GM23338 (cell line): Measurements from ENCODE around the gene TRAK1. TPM values are rescaled to one million over a fixed set of nuclear protein-coding genes. Genes with fewer than 3 reads are reported as not detected.

ENCODE experiments used
- ATAC-seq: fragments of 200-7000 bp; cut with Tn5 transposase; 3 replicates; pipeline ENCODE4 v1.9.1; 2020
- DNase-seq: peaks from one replicate; pipeline ENCODE4 v3.0.0-alpha.2; 2015; ENCODE audit warnings: low spot score
- H2AFZ ChIP-seq: fragments of 200-600 bp; sonication (generic); 2 replicates; pipeline ENCODE4 v1.8.0; 2016; ENCODE audit warnings: antibody characterized with exemption, mild to moderate bottlenecking, moderate library complexity
- H3F3A ChIP-seq: fragments of 200-600 bp; sonication (generic); replicated peaks from 2 replicates; pipeline ENCODE4 v1.8.0; 2017; ENCODE audit warnings: antibody characterized with exemption, mixed run types, low read depth
- H3K27ac ChIP-seq: fragments of 200-600 bp; sonication (generic); 2 replicates; pipeline ENCODE4 v1.6.1; 2016; ENCODE audit warnings: low read depth
- H3K27me3 ChIP-seq: fragments of 200-600 bp; sonication (generic); 2 replicates; pipeline ENCODE4 v1.8.0; 2016; ENCODE audit warnings: mild to moderate bottlenecking, mixed run types, moderate library complexity; ENCODE audit not compliant: insufficient read depth
- H3K36me3 ChIP-seq: fragments of 200-600 bp; sonication (generic); 2 replicates; pipeline ENCODE4 v1.8.0; 2016; ENCODE audit warnings: mild to moderate bottlenecking; ENCODE audit not compliant: insufficient read depth
- H3K4me1 ChIP-seq: fragments of 200-600 bp; sonication (generic); 2 replicates; pipeline ENCODE4 v1.8.0; 2016; ENCODE audit warnings: mild to moderate bottlenecking, moderate library complexity; ENCODE audit not compliant: insufficient read depth
- H3K4me2 ChIP-seq: fragments of 200-600 bp; sonication (generic); 2 replicates; pipeline ENCODE4 v1.7.1; 2017; ENCODE audit warnings: mixed run types
- H3K4me3 ChIP-seq: fragments of 200-600 bp; sonication (generic); 2 replicates; pipeline ENCODE4 v1.6.1; 2016; ENCODE audit warnings: mixed run types
- H3K79me2 ChIP-seq: fragments of 200-600 bp; sonication (generic); replicated peaks from 2 replicates; pipeline ENCODE4 v1.8.0; 2017; ENCODE audit warnings: mild to moderate bottlenecking; ENCODE audit not compliant: insufficient read depth
- H3K9me2 ChIP-seq: fragments of 200-600 bp; sonication (generic); 2 replicates; pipeline ENCODE4 v1.8.0; 2017; ENCODE audit not compliant: insufficient read depth
- H4K20me1 ChIP-seq: fragments of 200-600 bp; sonication (generic); replicated peaks from 2 replicates; pipeline ENCODE4 v1.8.0; 2017; ENCODE audit warnings: mild to moderate bottlenecking; ENCODE audit not compliant: insufficient read depth
- H3K27ac Mint-ChIP-seq: 2 replicates; pipeline ENCODE4 v1.8.0; 2020; ENCODE audit warnings: inconsistent platforms, mild to moderate bottlenecking, moderate library complexity, mixed read lengths
- H3K27me3 Mint-ChIP-seq: 3 replicates; pipeline ENCODE4 v1.8.0; 2022; ENCODE audit warnings: low read depth, mild to moderate bottlenecking, moderate library complexity, mixed read lengths, inconsistent platforms; ENCODE audit not compliant: insufficient read depth, poor library complexity
- H3K36me3 Mint-ChIP-seq: 3 replicates; pipeline ENCODE4 v1.8.0; 2021; ENCODE audit warnings: low read depth, mild to moderate bottlenecking, inconsistent platforms, moderate library complexity, mixed read lengths
- H3K4me1 Mint-ChIP-seq: 3 replicates; pipeline ENCODE4 v1.8.0; 2020; ENCODE audit warnings: mild to moderate bottlenecking, inconsistent platforms, mixed read lengths
- H3K4me3 Mint-ChIP-seq: 3 replicates; pipeline ENCODE4 v1.8.0; 2021; ENCODE audit warnings: moderate library complexity, mild to moderate bottlenecking, inconsistent platforms, mixed read lengths
- H3K9me3 Mint-ChIP-seq: 3 replicates; pipeline ENCODE4 v1.8.0; 2020; ENCODE audit warnings: moderate library complexity, mild to moderate bottlenecking, inconsistent platforms, mixed read lengths
- CREB1 ChIP-seq: fragments of 250-450 bp; sonication (Bioruptor Pico); IDR thresholded peaks from 2 replicates; pipeline ENCODE4 v1.5.0; 2020; ENCODE audit warnings: low read depth, mild to moderate bottlenecking, moderate library complexity
- EZH2 ChIP-seq: fragments of 200-600 bp; sonication (generic); IDR thresholded peaks from one replicate; pipeline ENCODE4 v1.8.0; 2017; ENCODE audit warnings: antibody characterized with exemption, mild to moderate bottlenecking, low read depth; ENCODE audit not compliant: unreplicated experiment
- EZH2phosphoT487 ChIP-seq: fragments of 200-600 bp; sonication (generic); IDR thresholded peaks from one replicate; pipeline ENCODE4 v1.8.1; 2018; ENCODE audit warnings: antibody characterized with exemption; ENCODE audit not compliant: unreplicated experiment
- JUNB ChIP-seq: IDR thresholded peaks from one replicate; pipeline ENCODE4 v1.6.1; 2016; ENCODE audit warnings: antibody characterized with exemption; ENCODE audit not compliant: unreplicated experiment
- POLR2AphosphoS5 ChIP-seq: IDR thresholded peaks from 2 replicates; pipeline ENCODE4 v1.6.1; 2016; ENCODE audit warnings: antibody characterized with exemption, low read depth
- REST ChIP-seq: IDR thresholded peaks from one replicate; pipeline ENCODE4 v1.6.1; 2018; ENCODE audit warnings: antibody characterized with exemption; ENCODE audit not compliant: unreplicated experiment
- STAT1 ChIP-seq: IDR thresholded peaks from one replicate; pipeline ENCODE4 v1.6.1; 2016; ENCODE audit warnings: antibody characterized with exemption; ENCODE audit not compliant: unreplicated experiment
- polyA plus RNA-seq: library from polyadenylated mRNA; unstranded; fragments of >200 nt; fragmentation: Nextera tagmentation; extraction: Ambion mirVana; gene quantifications from 2 replicates; pipeline ENCODE4 v1.2.1, GENCODE V29; 2016
- total RNA-seq: library from RNA; depleted of rRNA; stranded (reverse); fragments of >200 nt; shearing (Covaris generic); gene quantifications from 2 replicates; pipeline ENCODE4 v1.2.3, GENCODE V29; 2014
- TF ChIP-seq, protein P1 (sequence below): fragments of 250-450 bp; sonication (Bioruptor Pico); IDR thresholded peaks from 2 replicates; pipeline ENCODE4 v1.5.0; 2020; ENCODE audit warnings: mild to moderate bottlenecking, moderate library complexity

The TRAK1 gene
- total and polyA plus RNA-seq, 2 experiments from 2014 or later = 13.4 to 47.4 TPM

GRCh38 chr3:42148982-42149432, 57.9 kb downstream of the TRAK1 start:
- no peaks in the 10 kb centered on the region for H3K36me3 ChIP-seq
- H3K27ac ChIP-seq = no peak overlapping the region
- H3F3A ChIP-seq = no peaks in the 10 kb centered on the region
- Mint-ChIP-seq H3K9me3 (no peaks in the 10 kb centered on the region), H3K36me3 (no peaks in the 10 kb centered on the region), H3K27me3 (peaks cover 3% of the 10 kb centered on the region), H3K27ac (no peak overlapping the region), H3K4me3 (no peak overlapping the region), H3K4me1 (peaks cover 22% of the 10 kb centered on the region)
- H3K27me3 ChIP-seq = no peaks in the 10 kb centered on the region
- no peaks in the 10 kb centered on the region; the same call in 1 of the 2 replicates for H3K79me2 ChIP-seq
- peaks cover 10% of the 10 kb centered on the region for H4K20me1 ChIP-seq
- ATAC-seq (peak; percentile 100), DNase-seq (peak; percentile 92)
- no peaks in the 10 kb centered on the region for H3K9me2 ChIP-seq
- TF ChIP-seq EZH2phosphoT487 (no peak), REST (peak; percentile 79), CREB1 (CRISPR knock-in tag) (peak; percentile 94), JUNB (no peak), POLR2AphosphoS5 (no peak)
- no peak overlapping the region for H3K4me3 ChIP-seq
- H2AFZ ChIP-seq = no peak overlapping the region
- peaks cover 15% of the 10 kb centered on the region for H3K4me1 ChIP-seq
- no peak overlapping the region for H3K4me2 ChIP-seq

- DNase-seq = no peak
- Histone ChIP-seq H4K20me1 (peaks cover 10% of the 10 kb centered on the region), H3K4me2 (no peak overlapping the region), H3K36me3 (no peaks in the 10 kb centered on the region), H3K4me1 (peaks cover 15% of the 10 kb centered on the region), H3K27me3 (no peaks in the 10 kb centered on the region), H3K9me2 (no peaks in the 10 kb centered on the region), H2AFZ (no peak overlapping the region), H3F3A (no peaks in the 10 kb centered on the region), H3K79me2 (no peaks in the 10 kb centered on the region; the same call in 1 of the 2 replicates), H3K4me3 (no peak overlapping the region), H3K27ac (no peak overlapping the region)
- TF ChIP-seq STAT1 = no peak
- TF ChIP-seq EZH2 = no peak
- TF ChIP-seq, protein P1, sequence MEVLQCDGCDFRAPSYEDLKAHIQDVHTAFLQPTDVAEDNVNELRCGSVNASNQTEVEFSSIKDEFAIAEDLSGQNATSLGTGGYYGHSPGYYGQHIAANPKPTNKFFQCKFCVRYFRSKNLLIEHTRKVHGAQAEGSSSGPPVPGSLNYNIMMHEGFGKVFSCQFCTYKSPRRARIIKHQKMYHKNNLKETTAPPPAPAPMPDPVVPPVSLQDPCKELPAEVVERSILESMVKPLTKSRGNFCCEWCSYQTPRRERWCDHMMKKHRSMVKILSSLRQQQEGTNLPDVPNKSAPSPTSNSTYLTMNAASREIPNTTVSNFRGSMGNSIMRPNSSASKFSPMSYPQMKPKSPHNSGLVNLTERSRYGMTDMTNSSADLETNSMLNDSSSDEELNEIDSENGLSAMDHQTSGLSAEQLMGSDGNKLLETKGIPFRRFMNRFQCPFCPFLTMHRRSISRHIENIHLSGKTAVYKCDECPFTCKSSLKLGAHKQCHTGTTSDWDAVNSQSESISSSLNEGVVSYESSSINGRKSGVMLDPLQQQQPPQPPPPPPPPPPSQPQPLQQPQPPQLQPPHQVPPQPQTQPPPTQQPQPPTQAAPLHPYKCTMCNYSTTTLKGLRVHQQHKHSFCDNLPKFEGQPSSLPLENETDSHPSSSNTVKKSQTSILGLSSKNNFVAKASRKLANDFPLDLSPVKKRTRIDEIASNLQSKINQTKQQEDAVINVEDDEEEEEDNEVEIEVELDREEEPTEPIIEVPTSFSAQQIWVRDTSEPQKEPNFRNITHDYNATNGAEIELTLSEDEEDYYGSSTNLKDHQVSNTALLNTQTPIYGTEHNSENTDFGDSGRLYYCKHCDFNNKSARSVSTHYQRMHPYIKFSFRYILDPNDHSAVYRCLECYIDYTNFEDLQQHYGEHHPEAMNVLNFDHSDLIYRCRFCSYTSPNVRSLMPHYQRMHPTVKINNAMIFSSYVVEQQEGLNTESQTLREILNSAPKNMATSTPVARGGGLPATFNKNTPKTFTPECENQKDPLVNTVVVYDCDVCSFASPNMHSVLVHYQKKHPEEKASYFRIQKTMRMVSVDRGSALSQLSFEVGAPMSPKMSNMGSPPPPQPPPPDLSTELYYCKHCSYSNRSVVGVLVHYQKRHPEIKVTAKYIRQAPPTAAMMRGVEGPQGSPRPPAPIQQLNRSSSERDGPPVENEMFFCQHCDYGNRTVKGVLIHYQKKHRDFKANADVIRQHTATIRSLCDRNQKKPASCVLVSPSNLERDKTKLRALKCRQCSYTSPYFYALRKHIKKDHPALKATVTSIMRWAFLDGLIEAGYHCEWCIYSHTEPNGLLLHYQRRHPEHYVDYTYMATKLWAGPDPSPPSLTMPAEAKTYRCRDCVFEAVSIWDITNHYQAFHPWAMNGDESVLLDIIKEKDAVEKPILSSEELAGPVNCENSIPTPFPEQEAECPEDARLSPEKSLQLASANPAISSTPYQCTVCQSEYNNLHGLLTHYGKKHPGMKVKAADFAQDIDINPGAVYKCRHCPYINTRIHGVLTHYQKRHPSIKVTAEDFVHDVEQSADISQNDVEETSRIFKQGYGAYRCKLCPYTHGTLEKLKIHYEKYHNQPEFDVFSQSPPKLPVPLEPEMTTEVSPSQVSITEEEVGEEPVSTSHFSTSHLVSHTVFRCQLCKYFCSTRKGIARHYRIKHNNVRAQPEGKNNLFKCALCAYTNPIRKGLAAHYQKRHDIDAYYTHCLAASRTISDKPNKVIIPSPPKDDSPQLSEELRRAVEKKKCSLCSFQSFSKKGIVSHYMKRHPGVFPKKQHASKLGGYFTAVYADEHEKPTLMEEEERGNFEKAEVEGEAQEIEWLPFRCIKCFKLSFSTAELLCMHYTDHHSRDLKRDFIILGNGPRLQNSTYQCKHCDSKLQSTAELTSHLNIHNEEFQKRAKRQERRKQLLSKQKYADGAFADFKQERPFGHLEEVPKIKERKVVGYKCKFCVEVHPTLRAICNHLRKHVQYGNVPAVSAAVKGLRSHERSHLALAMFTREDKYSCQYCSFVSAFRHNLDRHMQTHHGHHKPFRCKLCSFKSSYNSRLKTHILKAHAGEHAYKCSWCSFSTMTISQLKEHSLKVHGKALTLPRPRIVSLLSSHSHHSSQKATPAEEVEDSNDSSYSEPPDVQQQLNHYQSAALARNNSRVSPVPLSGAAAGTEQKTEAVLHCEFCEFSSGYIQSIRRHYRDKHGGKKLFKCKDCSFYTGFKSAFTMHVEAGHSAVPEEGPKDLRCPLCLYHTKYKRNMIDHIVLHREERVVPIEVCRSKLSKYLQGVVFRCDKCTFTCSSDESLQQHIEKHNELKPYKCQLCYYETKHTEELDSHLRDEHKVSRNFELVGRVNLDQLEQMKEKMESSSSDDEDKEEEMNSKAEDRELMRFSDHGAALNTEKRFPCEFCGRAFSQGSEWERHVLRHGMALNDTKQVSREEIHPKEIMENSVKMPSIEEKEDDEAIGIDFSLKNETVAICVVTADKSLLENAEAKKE = no peak
- Mint-ChIP-seq H3K27me3 (peaks cover 3% of the 10 kb centered on the region), H3K4me3 (no peak overlapping the region), H3K9me3 (no peaks in the 10 kb centered on the region), H3K4me1 (peaks cover 22% of the 10 kb centered on the region), H3K36me3 (no peaks in the 10 kb centered on the region), H3K27ac (no peak overlapping the region)
- ATAC-seq = no peak
These were observed 58.4 kb downstream of the TRAK1 start for GRCh38 chr3:42149532-42149931.
